Karpas-422 (cell line): ENCODE data around the gene PLXNA4. TPM values are rescaled to one million over a fixed set of nuclear protein-coding genes. Genes with fewer than 3 reads are reported as not detected.

Experiments used
- DNase-seq: peaks from one replicate; pipeline ENCODE4 v3.0.0-alpha.2; 2015
- H2AFZ ChIP-seq: fragments of 200-600 bp; sonication (generic); 2 replicates; pipeline ENCODE4 v1.6.1; 2014; ENCODE audit warnings: antibody characterized with exemption, low read length, mixed read lengths
- H3K27ac ChIP-seq: fragments of 200-600 bp; sonication (generic); 2 replicates; pipeline ENCODE4 v1.5.1; 2014; ENCODE audit warnings: mild to moderate bottlenecking, low read length, moderate library complexity
- H3K27me3 ChIP-seq: fragments of 200-600 bp; sonication (generic); 2 replicates; pipeline ENCODE4 v1.6.1; 2014; ENCODE audit warnings: low read length, mixed read lengths
- H3K36me3 ChIP-seq: fragments of 200-600 bp; sonication (generic); 2 replicates; pipeline ENCODE4 v1.6.1; 2014; ENCODE audit warnings: low read length, mixed read lengths; ENCODE audit not compliant: insufficient read depth
- H3K4me1 ChIP-seq: fragments of 200-600 bp; sonication (generic); 2 replicates; pipeline ENCODE4 v1.6.1; 2014; ENCODE audit warnings: mild to moderate bottlenecking, low read length, mixed read lengths
- H3K4me2 ChIP-seq: fragments of 200-600 bp; sonication (generic); 2 replicates; pipeline ENCODE4 v1.6.1; 2014; ENCODE audit warnings: low read length, low read depth, mild to moderate bottlenecking; ENCODE audit not compliant: poor library complexity, severe bottlenecking
- H3K4me3 ChIP-seq: fragments of 200-600 bp; sonication (generic); 2 replicates; pipeline ENCODE4 v1.5.1; 2014; ENCODE audit warnings: mild to moderate bottlenecking, antibody characterized with exemption, low read length, mixed read lengths
- H3K79me2 ChIP-seq: fragments of 200-600 bp; sonication (generic); 2 replicates; pipeline ENCODE4 v1.6.1; 2014; ENCODE audit warnings: mild to moderate bottlenecking, low read length, mixed read lengths
- H3K9ac ChIP-seq: fragments of 200-600 bp; sonication (generic); 2 replicates; pipeline ENCODE4 v1.6.0; 2014; ENCODE audit warnings: low read length
- H3K9me2 ChIP-seq: fragments of 200-600 bp; sonication (generic), shearing (Covaris generic); replicated peaks from 2 replicates; pipeline ENCODE4 v1.6.0; 2014; ENCODE audit warnings: mild to moderate bottlenecking, low read length, moderate library complexity; ENCODE audit not compliant: insufficient read depth
- H3K9me3 ChIP-seq: fragments of 300-700, 200-600 bp; sonication (generic); 2 replicates; pipeline ENCODE4 v1.6.1; 2014; ENCODE audit warnings: low read length, mixed read lengths
- H4K20me1 ChIP-seq: fragments of 200-600 bp; sonication (generic); 2 replicates; pipeline ENCODE4 v1.6.1; 2014; ENCODE audit warnings: mild to moderate bottlenecking, antibody characterized with exemption, low read length, low read depth; ENCODE audit not compliant: insufficient read depth
- total RNA-seq: library from RNA; depleted of rRNA; stranded (reverse); fragments of >200 nt; shearing (Covaris generic); gene quantifications from 2 replicates; pipeline ENCODE4 v1.2.3, GENCODE V29; 2014; ENCODE audit warnings: low replicate concordance

PLXNA4 gene
- total RNA-seq, 1 experiment from 2014 or later, result 0.48 TPM

DNA sequence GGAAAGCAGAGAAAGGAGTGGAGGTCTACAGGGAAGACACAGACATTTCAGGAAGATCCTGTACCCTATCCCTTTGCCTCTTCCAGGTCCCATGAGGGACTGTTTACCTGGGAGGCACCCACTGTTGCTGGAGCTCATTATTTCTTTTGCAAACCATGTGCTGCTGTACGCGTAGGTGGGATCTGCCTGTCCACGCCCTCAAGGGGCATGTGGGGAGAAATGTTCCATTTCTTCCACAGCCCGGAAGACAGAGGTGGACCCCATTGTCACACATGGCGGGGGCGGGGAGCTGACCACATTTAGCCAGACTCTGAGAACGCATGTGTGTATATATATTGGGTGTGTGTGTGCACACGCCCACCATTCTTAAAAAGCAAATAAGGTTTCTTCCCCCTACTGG is 2.0 kb downstream of the PLXNA4 start:
- Histone ChIP-seq H3K9me2 (no peaks in the 10 kb centered on the region), H4K20me1 (no peaks in the 10 kb centered on the region), H3K4me1 (no peaks in the 10 kb centered on the region), H3K27me3 (no peaks in the 10 kb centered on the region), H3K4me2 (no peak overlapping the region), H3K27ac (no peak overlapping the region), H3K36me3 (no peaks in the 10 kb centered on the region), H3K79me2 (no peaks in the 10 kb centered on the region), H3K9ac (no peak overlapping the region), H2AFZ (no peak overlapping the region), H3K4me3 (no peak overlapping the region), H3K9me3 (no peaks in the 10 kb centered on the region)
- DNase-seq, result no peak

DNA sequence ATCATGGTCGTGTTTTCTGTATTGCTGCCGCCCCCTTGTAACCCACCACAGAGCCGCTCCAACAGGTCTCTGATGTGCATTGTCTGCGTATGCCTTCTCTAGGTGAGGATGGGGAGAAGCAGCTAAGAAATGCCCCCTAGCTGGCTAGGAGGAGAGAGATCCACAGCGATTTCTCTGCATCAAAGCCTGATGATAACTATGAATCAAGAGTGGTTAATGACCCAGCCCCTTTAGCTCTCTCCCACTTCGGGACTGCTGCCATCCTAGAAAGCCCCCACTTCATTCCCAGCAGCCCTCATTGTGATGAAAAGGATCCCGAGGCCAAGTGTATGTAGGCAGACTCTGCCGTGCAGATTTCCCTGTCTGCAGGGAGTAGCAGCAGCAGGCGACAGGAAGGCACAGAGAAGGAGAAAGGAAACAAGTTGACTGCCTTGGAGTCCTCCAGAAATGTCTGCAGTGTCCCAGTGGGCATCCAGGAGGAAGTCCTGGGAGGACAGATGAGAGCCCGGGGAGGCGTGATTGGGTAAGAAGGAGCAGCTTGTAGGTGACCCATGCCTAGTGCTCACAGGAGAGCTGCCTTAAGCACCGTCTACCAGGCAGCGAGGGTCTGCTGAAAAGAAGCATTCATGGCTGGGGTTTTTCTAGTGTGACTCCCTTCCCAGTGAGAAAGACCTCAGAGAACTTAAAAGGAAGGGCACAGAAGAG is 2.9 kb downstream of the PLXNA4 start:
- Histone ChIP-seq H3K79me2 (no peaks in the 10 kb centered on the region), H3K9ac (no peak overlapping the region), H3K4me3 (no peak overlapping the region), H3K27me3 (no peaks in the 10 kb centered on the region), H3K4me2 (no peak overlapping the region), H2AFZ (no peak overlapping the region), H4K20me1 (no peaks in the 10 kb centered on the region), H3K9me3 (no peaks in the 10 kb centered on the region), H3K27ac (no peak overlapping the region), H3K4me1 (no peaks in the 10 kb centered on the region), H3K9me2 (no peaks in the 10 kb centered on the region), H3K36me3 (no peaks in the 10 kb centered on the region)
- DNase-seq, result no peak

DNA sequence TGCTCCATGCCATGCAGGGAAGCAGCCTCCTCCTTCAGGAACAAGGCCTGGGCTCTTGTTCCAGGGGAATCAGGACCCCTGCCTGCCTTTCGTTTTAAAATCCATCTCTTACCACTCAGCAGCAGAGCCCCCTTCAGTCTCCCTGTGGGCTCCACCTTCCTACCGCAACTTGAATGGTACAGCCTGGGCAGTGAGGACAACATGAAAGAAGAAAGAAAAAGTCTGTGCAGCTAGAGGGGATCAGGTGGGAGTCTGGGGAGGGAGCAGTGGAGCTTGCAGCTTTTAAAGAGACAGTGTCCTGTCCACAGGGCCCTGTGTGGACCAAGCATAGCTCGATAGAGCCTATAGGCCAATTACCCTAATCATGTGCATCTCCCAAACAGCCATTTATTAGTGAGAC is 3.7 kb downstream of the PLXNA4 start:
- Histone ChIP-seq H3K27me3 (no peaks in the 10 kb centered on the region), H3K27ac (no peak overlapping the region), H2AFZ (no peak overlapping the region), H3K36me3 (no peaks in the 10 kb centered on the region), H4K20me1 (no peaks in the 10 kb centered on the region), H3K4me3 (no peak overlapping the region), H3K79me2 (no peaks in the 10 kb centered on the region), H3K4me2 (no peak overlapping the region), H3K9me2 (no peaks in the 10 kb centered on the region), H3K9ac (no peak overlapping the region), H3K9me3 (no peaks in the 10 kb centered on the region), H3K4me1 (no peaks in the 10 kb centered on the region)
- DNase-seq, result no peak

DNA sequence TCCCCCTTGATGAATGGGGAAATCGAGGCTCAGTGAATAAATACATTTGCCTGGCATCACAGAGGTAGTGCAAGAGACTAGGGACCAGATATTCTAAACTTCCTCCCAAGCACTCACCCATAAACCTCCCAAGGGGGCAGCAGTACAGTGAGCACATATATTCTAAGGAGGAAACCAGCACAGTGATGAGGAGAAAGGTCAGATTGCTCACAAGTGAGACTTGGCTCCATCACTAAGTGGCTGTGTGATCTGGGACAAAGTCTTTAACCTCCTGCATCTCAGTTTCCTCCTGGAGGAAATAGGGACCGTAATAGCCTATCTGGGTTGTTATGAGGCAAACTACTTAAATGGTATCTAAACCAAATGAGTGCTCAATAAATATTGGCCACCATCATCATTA is 4.3 kb downstream of the PLXNA4 start:
- Histone ChIP-seq H3K27ac (no peak overlapping the region), H3K36me3 (no peaks in the 10 kb centered on the region), H3K79me2 (no peaks in the 10 kb centered on the region), H3K9me2 (no peaks in the 10 kb centered on the region), H3K27me3 (no peaks in the 10 kb centered on the region), H3K4me3 (no peak overlapping the region), H4K20me1 (no peaks in the 10 kb centered on the region), H3K9me3 (no peaks in the 10 kb centered on the region), H3K4me2 (no peak overlapping the region), H3K9ac (no peak overlapping the region), H3K4me1 (no peaks in the 10 kb centered on the region), H2AFZ (no peak overlapping the region)
- DNase-seq, result peak; percentile 42

DNA sequence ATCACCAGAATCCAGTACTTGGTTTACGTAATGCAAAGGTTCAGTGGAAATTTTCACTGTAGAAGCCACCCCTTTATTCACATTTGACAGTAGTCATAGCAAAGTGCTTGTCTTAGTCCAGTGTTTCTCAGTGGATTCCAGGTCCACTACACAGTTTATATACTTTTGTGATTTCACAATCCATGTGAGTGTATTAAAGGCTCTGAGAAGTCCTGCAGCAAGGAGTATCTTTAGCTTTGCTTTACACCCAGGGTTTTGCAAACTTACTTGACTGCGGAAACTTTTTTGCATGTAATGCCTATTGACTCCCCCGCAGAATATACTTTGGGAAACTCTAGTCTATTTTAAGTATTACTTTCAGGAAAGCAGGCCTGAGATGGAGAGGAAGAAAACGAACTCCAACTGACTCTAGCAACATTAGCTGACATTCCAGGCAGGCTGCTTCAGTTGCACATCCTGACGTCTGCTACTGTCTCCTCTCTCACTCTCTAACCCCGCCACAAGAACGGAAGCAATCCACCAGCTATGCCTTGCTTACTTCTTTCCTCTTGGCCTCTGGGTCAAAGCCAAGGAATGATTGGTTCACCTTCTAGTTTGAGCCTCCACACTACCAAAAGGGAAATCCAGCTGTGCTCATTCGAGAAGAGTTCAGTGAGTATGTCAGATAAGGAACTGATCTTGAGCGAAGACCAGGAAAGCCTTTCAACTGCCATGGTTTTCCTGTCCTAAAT is 6.2 kb downstream of the PLXNA4 start:
- Histone ChIP-seq H3K27me3 (no peaks in the 10 kb centered on the region), H3K4me3 (no peak overlapping the region), H3K36me3 (no peaks in the 10 kb centered on the region), H4K20me1 (no peaks in the 10 kb centered on the region), H3K9me2 (no peaks in the 10 kb centered on the region), H3K4me2 (no peak overlapping the region), H3K9me3 (no peaks in the 10 kb centered on the region), H3K9ac (no peak overlapping the region), H3K79me2 (no peaks in the 10 kb centered on the region), H3K27ac (no peak overlapping the region), H2AFZ (no peak overlapping the region), H3K4me1 (no peaks in the 10 kb centered on the region)
- DNase-seq, result no peak

DNA sequence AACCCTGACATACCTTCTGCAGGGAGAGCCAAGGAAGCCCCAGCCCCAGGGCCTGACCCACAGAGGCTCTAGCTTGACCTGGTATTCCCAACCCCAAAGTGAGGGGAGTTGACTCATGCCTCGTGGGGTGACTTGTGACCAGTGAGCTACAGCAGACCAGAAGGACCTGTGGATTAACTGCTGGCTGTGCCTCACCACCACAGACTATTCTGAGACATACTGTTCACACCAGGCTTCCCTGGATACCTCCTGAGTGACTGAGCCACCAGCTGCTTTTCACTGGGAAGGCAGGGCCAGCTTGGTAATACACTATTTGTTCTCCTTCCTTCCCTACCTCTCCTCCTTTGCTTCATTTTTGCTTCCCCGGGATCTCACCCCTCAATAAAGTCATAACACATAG is 7.3 kb downstream of the PLXNA4 start:
- H3K27me3 ChIP-seq, result no peaks in the 10 kb centered on the region
- no peaks in the 10 kb centered on the region for H3K79me2 ChIP-seq
- no peaks in the 10 kb centered on the region for H3K36me3 ChIP-seq
- no peaks in the 10 kb centered on the region for H3K9me3 ChIP-seq
- H3K9me2 ChIP-seq, result no peaks in the 10 kb centered on the region
- H4K20me1 ChIP-seq, result no peaks in the 10 kb centered on the region
- no peak overlapping the region for H3K4me2 ChIP-seq
- no peak for DNase-seq
- no peak overlapping the region for H3K4me3 ChIP-seq
- H2AFZ ChIP-seq, result no peak overlapping the region
- H3K4me1 ChIP-seq, result no peaks in the 10 kb centered on the region
- no peak overlapping the region for H3K9ac ChIP-seq
- no peak overlapping the region for H3K27ac ChIP-seq

DNA sequence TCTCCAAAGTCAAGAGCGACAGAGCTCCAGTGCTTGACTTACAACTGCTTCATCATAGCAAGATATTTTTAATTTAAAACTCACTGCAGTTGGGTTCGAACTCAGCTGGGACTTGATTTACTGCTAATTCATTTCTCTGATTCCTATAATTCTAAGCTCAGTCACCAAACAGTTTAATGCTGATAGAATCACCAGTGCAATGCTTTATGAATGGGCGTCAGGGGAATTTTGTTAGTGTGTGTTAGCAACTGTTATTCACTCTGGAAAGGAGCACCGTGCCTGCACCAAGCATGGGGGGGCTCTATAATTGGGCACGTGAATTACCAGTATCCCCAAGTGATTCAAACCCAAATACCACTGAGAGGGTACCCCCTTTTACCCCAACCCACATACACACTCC is 10.4 kb downstream of the PLXNA4 start:
- Histone ChIP-seq H3K4me1 (no peaks in the 10 kb centered on the region), H3K4me3 (no peak overlapping the region), H3K36me3 (no peaks in the 10 kb centered on the region), H3K4me2 (no peak overlapping the region), H3K27ac (no peak overlapping the region), H4K20me1 (no peaks in the 10 kb centered on the region), H2AFZ (no peak overlapping the region), H3K27me3 (no peaks in the 10 kb centered on the region), H3K9me3 (no peaks in the 10 kb centered on the region), H3K9me2 (no peaks in the 10 kb centered on the region), H3K9ac (no peak overlapping the region), H3K79me2 (no peaks in the 10 kb centered on the region)
- no peak for DNase-seq

DNA sequence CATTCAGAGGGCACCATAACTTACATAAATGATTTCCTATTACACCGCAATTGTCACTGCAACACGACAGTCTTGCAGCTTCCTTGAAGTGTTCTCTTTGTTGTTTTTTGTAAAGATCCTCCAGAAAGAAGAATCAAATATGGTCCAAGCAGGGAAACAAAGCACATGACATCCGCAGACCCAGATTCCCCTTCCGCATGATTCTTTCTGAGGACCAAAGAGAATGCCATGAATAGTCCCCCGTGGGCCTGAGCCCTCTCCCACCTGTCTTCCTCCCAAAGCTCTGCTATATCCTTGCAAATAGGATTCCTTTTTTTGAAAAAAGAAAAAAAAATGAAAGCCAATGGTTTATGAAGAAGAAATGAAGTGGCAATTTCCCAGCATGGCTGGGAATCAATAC is 10.8 kb downstream of the PLXNA4 start:
- Histone ChIP-seq H3K9me3 (no peaks in the 10 kb centered on the region), H4K20me1 (no peaks in the 10 kb centered on the region), H3K27me3 (no peaks in the 10 kb centered on the region), H3K4me3 (no peak overlapping the region), H3K9ac (no peak overlapping the region), H3K79me2 (no peaks in the 10 kb centered on the region), H3K27ac (no peak overlapping the region), H3K4me1 (no peaks in the 10 kb centered on the region), H3K36me3 (no peaks in the 10 kb centered on the region), H3K4me2 (no peak overlapping the region), H2AFZ (no peak overlapping the region), H3K9me2 (no peaks in the 10 kb centered on the region)
- no peak for DNase-seq
